Right lobe of liver (tissue), 6 donors: ENCODE measurements around the gene RASSF5. TPM values are rescaled to one million over a fixed set of nuclear protein-coding genes. Genes with fewer than 3 reads are reported as not detected.

Experiments used
- ATAC-seq, 4 donors: fragments of 200-7000 bp; cut with Tn5 transposase; one replicate each; pipeline ENCODE4 v1.9.1; 2020; ENCODE audit warnings: mild to moderate bottlenecking in 4 of 4, moderate library complexity in 4 of 4
- DNase-seq, 3 donors: peaks; one replicate each; pipeline ENCODE4 v3.0.0-alpha.2; 2020
- H3K27ac ChIP-seq, 3 donors: fragments of 200-600 bp; one replicate each; pipeline ENCODE4 v1.8.0; 2022
- H3K27me3 ChIP-seq, 2 donors: fragments of 200-600 bp; one replicate each; pipeline ENCODE4 v1.8.0; 2022
- H3K36me3 ChIP-seq, 4 donors: fragments of 200-600 bp; sonication (generic) in 1 of 4; one replicate each; pipeline versions ENCODE4 v1.5.1 to v1.8.0; 2017 to 2022; ENCODE audit warnings: control low read depth in 1 of 4
- H3K4me1 ChIP-seq, 4 donors: fragments of 200-600 bp; sonication (generic) in 1 of 4; one replicate each; pipeline versions ENCODE4 v1.5.1 to v1.8.0; 2017 to 2022; ENCODE audit warnings: control low read depth in 1 of 4
- H3K4me3 ChIP-seq, 3 donors: fragments of 200-600 bp; one replicate each; pipeline ENCODE4 v1.8.0; 2022
- H3K9me3 ChIP-seq, 4 donors: fragments of 200-600 bp; sonication (generic) in 1 of 4; one replicate each; pipeline versions ENCODE4 v1.5.1 to v1.8.0; 2017 to 2022; ENCODE audit warnings: control low read depth in 1 of 4
- POLR2A ChIP-seq: fragments of 450-650 bp; IDR thresholded peaks from one replicate; pipeline ENCODE4 v1.6.1; 2017; ENCODE audit warnings: antibody characterized with exemption, mild to moderate bottlenecking
- WGBS: methylation state at CpG from one replicate; pipeline ENCODE4 v1.1.6; 2018; ENCODE audit warnings: low coverage, low lambda C conversion rate; ENCODE audit not compliant: insufficient coverage; ENCODE audit errors: missing lambda C conversion rate; 5-methylcytosine and 5-hydroxymethylcytosine counted together
- intact Hi-C, 2 donors: fragments of 100-400 bp; cut with DNase I; formaldehyde crosslinking; loops; one replicate each; pipeline versions ENCODE4 v1.11.2 to v1.14.1; 2022
- total RNA-seq, 6 experiments: library from RNA; depleted of rRNA in 2 of 6; stranded (reverse); fragments of >200 nt in 2 of 6; fragmentation: NEBNext Ultra II Directional in 3 of 6; extraction: Animal tissue kit (Norgen Biotek cat#: 25700) in 3 of 6; gene quantifications; one replicate each; pipeline versions ENCODE4 v1.1.0 to v1.2.4, GENCODE V29; 2016 to 2023
- TF ChIP-seq, protein P1 (sequence below), 4 donors: fragments of 200-600 bp in 3 of 4; fragments of 450-650 bp in 1 of 4; IDR thresholded peaks; one replicate each; pipeline versions ENCODE4 v1.5.1 to v1.8.0; 2016 to 2022; ENCODE audit warnings: antibody characterized with exemption in 4 of 4, mild to moderate bottlenecking in 2 of 4
- donor health status: DM: no; HTN: yes; CAD: no.
- donor health status: DM: no; HTN: no; CAD: no.
- donor health status: DM: no; HTN: no; CAD: no.
- donor health status: DM: no; HTN: yes; CAD: no.
- donor health status: DM: no; HTN: yes; CAD: no.

The RASSF5 gene
- total RNA-seq, 6 experiments from 2014 or later: 8.1 to 18.8 (median 12.6) TPM

DNA sequence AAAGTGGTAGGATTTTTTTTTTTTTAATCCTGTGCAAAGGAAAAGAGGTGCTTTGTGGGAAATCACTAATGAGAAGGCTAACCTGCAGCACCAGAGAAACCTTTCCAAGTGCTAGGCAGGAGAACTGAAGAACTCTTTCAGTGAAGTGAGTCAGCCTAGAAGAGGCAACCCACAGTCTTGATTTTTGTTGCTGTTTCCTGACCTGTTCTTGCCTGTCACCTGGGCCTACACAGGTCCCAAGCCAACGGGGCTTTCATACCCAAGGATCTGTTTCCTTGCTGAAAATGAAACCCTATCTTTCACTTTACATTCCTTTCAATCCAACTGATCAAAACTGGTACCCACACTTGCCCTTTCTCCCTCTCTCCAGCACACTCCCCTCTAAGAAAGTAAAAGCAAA is 44.2 kb upstream of the RASSF5 start:
- Histone ChIP-seq H3K27ac (no peak overlapping the region), H3K4me1 (no peaks in the 10 kb centered on the region), H3K27me3 (no peaks in the 10 kb centered on the region), H3K4me3 (no peak overlapping the region), H3K9me3 (no peaks in the 10 kb centered on the region), H3K36me3 (peaks cover 0 to 6% (median 0%) of the 10 kb centered on the region in 4 donors)
- WGBS: 67% methylated on average over 1 of the region's 1 CpG
- intact Hi-C loops: no loop called here
- TF ChIP-seq, protein P1, sequence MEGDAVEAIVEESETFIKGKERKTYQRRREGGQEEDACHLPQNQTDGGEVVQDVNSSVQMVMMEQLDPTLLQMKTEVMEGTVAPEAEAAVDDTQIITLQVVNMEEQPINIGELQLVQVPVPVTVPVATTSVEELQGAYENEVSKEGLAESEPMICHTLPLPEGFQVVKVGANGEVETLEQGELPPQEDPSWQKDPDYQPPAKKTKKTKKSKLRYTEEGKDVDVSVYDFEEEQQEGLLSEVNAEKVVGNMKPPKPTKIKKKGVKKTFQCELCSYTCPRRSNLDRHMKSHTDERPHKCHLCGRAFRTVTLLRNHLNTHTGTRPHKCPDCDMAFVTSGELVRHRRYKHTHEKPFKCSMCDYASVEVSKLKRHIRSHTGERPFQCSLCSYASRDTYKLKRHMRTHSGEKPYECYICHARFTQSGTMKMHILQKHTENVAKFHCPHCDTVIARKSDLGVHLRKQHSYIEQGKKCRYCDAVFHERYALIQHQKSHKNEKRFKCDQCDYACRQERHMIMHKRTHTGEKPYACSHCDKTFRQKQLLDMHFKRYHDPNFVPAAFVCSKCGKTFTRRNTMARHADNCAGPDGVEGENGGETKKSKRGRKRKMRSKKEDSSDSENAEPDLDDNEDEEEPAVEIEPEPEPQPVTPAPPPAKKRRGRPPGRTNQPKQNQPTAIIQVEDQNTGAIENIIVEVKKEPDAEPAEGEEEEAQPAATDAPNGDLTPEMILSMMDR (IDR thresholded peaks at IDR 0.05): no peak
- no peak for TF ChIP-seq POLR2A
- no peak for ATAC-seq
- DNase-seq: no peak

DNA sequence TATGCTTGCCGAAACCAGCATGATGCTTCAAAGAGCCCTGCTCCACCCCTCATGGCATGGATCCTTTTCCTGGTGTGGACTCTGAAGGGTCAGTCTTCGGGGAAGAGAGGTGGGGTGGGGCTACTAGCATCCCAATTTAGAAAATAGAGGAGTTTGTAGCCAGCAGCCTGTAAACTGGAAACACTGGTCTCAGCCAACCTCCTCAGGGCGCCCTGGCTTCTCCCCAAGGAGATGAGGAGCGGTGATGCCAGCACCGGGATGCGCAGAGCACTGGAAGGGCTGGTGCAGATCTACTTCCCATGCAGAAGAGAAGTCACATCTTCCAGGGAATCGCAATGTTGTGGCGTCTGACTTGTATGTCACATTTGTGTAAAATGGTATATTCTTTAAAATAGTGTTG is 43.4 kb upstream of the RASSF5 start:
- Histone ChIP-seq H3K4me3 (no peak overlapping the region), H3K9me3 (no peaks in the 10 kb centered on the region), H3K36me3 (peaks cover 0 to 1% (median 0%) of the 10 kb centered on the region in 4 donors), H3K27ac (no peak overlapping the region), H3K4me1 (no peaks in the 10 kb centered on the region), H3K27me3 (no peaks in the 10 kb centered on the region)
- 86% methylated on average over 6 of the region's 8 CpGs for WGBS
- no peak for ATAC-seq
- TF ChIP-seq, protein P1 (IDR thresholded peaks at IDR 0.05): no peak
- TF ChIP-seq POLR2A: no peak
- intact Hi-C loops: no loop called here
- no peak for DNase-seq

DNA sequence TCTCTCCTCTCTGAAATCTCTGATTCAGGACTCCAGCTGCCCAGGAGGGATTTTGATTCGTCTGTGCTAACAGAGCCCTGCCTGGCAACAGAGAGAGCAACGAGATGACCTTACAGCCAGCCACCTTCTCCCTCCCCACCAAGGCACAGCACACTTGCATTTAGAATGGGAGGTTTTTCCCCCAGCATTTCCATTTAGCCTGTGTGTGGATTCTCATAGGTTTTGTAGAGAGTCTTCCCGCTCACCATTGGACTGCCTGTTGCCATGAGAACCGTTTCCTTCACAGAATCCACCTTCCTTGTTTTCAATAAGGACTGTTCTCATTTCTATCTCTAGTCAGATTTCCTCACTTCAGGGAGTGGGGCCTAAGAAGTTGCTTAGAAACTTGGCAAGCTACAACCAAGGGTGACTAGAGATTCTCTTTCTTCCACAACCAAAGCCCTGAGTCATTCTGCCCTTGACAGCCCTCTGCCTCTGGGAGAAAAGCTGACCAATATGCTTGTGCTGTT is 42.8 kb upstream of the RASSF5 start:
- no peak overlapping the region for H3K27ac ChIP-seq
- 74% methylated on average over 3 of the region's 4 CpGs for WGBS
- H3K36me3 ChIP-seq: no peaks in the 10 kb centered on the region
- intact Hi-C loops: no loop called here
- H3K27me3 ChIP-seq: no peaks in the 10 kb centered on the region
- ATAC-seq (peak in 1 of 4 donors; percentile 9), DNase-seq (no peak)
- H3K4me3 ChIP-seq: no peak overlapping the region
- TF ChIP-seq POLR2A: no peak
- TF ChIP-seq, protein P1 (IDR thresholded peaks at IDR 0.05): no peak
- H3K9me3 ChIP-seq: no peaks in the 10 kb centered on the region
- H3K4me1 ChIP-seq: no peaks in the 10 kb centered on the region

DNA sequence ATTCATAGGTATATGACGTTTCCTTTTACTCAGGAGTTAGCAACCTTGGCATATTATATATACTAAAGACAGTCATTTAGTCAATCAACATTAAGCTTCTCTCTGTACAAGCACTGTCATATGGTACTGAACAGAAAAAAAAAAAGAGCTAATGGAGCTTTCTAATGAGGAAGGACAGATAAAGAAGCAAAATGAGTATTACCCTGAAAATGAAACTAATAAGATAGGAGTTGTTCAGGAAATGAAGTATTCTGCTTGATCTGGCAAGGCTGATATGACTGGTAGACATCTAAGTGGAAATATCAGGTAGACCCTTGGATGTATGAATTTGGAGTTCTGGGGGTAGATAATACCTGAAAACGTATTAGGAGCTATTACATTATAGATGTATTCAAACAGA is 41.4 kb upstream of the RASSF5 start:
- Histone ChIP-seq H3K27me3 (no peaks in the 10 kb centered on the region), H3K9me3 (no peaks in the 10 kb centered on the region), H3K27ac (no peak overlapping the region), H3K4me1 (peaks cover 0 to 9% (median 0%) of the 10 kb centered on the region in 4 donors), H3K4me3 (no peak overlapping the region), H3K36me3 (no peaks in the 10 kb centered on the region)
- TF ChIP-seq, protein P1 (IDR thresholded peaks at IDR 0.05): no peak
- no peak for TF ChIP-seq POLR2A
- 35% methylated on average over 2 of the region's 2 CpGs for WGBS
- no peak for ATAC-seq
- DNase-seq: no peak
- intact Hi-C loops: no loop called here
